Measurements from ENCODE around the gene CDKN3.

Gene CDKN3, protein sequence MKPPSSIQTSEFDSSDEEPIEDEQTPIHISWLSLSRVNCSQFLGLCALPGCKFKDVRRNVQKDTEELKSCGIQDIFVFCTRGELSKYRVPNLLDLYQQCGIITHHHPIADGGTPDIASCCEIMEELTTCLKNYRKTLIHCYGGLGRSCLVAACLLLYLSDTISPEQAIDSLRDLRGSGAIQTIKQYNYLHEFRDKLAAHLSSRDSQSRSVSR

DNA sequence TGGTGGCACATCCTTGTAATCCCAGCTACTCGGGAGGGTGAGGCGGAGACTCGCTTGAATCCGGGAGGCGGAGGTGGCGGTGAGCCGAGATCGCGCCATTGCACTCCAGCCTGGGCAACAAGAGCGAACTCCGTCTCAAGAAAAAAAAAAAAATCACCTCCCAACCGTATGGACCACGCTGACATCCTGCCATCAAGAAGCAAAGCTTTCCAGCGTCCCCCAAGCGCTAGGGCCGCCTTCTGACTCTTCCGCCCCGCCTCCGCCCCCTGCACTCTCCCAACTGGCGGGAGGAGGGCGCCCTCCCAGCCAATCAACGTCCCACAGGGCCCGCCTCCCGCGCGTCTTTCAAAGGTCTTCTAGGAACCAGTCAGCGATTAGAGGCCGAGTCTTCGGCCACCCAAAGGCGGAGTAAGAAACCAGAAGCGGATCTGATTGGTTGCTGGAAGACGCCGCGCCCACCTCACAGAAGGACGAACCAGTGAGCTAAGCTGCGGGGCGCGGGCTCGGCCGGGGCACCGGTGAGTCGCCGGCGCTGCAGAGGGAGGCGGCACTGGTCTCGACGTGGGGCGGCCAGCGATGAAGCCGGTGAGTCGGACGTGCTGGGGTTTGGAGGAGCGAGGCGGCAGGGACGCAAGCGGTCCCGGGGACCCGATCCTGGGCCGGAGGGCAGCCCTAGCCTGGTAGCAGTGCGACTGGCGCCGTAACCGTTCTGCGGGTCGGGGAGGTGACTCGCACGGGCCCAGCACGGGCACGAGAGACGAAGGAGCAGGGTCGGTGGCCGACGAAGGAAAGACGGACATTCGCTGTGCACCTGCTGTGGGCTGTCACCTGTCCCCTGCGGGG, at the start of gene CDKN3:
Gene CDKN3 (plus strand): TSS at position 515 of the 843 bp plus-strand sequence. CDS start 62 bp downstream, at position 577.
- Histone ChIP-seq H3K27me3 (ENCODE audit: control insufficient read depth in 2 of 2, insufficient read depth in 2 of 2, low read length in 2 of 2) (no peaks in the 10 kb centered on the region), H3K9ac (ENCODE audit: low read depth in 1 of 2, low read length in 2 of 2) (peak within 1 kb of the TSS; percentile 79 to 82), H3K4me1 (ENCODE audit: control insufficient read depth in 2 of 2, insufficient read depth in 2 of 2, low read length in 2 of 2) (peaks cover 5 to 6% of the 10 kb centered on the region in 2 donors), H3K36me3 (ENCODE audit: control insufficient read depth in 2 of 2, insufficient read depth in 2 of 2, low read length in 2 of 2) (no peaks in the 10 kb centered on the region), H3K27ac (ENCODE audit: low read depth in 2 of 2, low read length in 2 of 2) (peak within 1 kb of the TSS; percentile 51 to 65), H3K9me3 (ENCODE audit: control insufficient read depth in 2 of 2, low read length in 2 of 2) (no peaks in the 10 kb centered on the region), H3K4me3 (ENCODE audit: low read length in 2 of 2) (peak within 1 kb of the TSS; percentile 87 to 89)

DNA sequence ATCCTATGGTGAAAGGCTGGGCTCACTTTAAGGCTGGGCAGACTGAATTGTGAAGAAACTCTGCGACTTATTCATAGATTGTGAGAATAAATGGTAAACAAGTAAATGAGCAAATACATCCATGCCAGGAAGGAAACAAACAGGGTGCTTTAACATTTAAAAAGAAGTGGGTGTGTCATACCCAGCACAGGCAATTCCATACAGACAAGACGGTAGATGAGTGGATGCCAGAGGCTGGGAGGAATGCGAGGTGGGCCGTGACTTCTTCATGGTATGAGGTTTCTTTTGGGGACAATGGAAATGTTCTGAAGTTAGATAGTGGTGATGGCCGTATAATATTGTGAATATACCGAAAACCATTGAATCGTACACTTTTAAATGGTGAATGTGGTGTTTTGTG, 49.8 kb upstream of the CDKN3 start:
- Histone ChIP-seq H3K9me3 (ENCODE audit: control insufficient read depth in 2 of 2, low read length in 2 of 2) (no peaks in the 10 kb centered on the region), H3K4me3 (ENCODE audit: low read length in 2 of 2) (no peak overlapping the region), H3K27ac (ENCODE audit: low read depth in 2 of 2, low read length in 2 of 2) (no peak overlapping the region), H3K36me3 (ENCODE audit: control insufficient read depth in 2 of 2, insufficient read depth in 2 of 2, low read length in 2 of 2) (no peaks in the 10 kb centered on the region), H3K27me3 (ENCODE audit: control insufficient read depth in 2 of 2, insufficient read depth in 2 of 2, low read length in 2 of 2) (no peaks in the 10 kb centered on the region), H3K4me1 (ENCODE audit: control insufficient read depth in 2 of 2, insufficient read depth in 2 of 2, low read length in 2 of 2) (peaks cover 4 to 7% of the 10 kb centered on the region in 2 donors), H3K9ac (ENCODE audit: low read depth in 1 of 2, low read length in 2 of 2) (no peak overlapping the region)

DNA sequence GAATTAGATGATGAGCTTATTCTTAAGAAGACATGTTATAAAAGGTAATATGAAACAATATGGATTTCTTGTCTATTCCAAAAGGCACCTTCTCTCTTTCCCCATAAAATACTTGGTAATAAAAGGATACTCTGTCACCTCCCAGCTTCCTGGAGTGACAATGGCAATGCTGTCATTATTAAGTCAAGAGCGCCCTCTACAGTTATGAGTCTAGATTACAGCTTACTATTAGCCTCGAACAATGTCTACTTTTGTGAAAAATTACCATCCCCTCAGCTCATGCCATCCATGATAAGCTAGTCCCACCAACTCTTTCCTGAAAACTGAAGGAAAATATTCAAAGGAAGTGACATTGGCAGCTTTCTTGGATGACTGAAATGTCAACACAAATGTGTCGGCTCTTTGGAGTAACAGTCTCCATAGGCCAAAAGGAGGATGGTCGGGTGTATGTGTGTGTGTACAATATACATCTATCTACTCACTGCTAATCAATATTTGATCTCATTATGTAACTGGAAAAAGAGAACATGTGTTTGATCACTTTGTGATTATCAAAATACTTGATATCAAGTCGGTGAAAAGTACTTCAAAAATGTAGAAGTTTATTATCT, 48.7 kb upstream of the CDKN3 start:
- Histone ChIP-seq H3K9ac (ENCODE audit: low read depth in 1 of 2, low read length in 2 of 2) (no peak overlapping the region), H3K27ac (ENCODE audit: low read depth in 2 of 2, low read length in 2 of 2) (peak overlapping the region in 1 of 2 donors; percentile 19)

DNA sequence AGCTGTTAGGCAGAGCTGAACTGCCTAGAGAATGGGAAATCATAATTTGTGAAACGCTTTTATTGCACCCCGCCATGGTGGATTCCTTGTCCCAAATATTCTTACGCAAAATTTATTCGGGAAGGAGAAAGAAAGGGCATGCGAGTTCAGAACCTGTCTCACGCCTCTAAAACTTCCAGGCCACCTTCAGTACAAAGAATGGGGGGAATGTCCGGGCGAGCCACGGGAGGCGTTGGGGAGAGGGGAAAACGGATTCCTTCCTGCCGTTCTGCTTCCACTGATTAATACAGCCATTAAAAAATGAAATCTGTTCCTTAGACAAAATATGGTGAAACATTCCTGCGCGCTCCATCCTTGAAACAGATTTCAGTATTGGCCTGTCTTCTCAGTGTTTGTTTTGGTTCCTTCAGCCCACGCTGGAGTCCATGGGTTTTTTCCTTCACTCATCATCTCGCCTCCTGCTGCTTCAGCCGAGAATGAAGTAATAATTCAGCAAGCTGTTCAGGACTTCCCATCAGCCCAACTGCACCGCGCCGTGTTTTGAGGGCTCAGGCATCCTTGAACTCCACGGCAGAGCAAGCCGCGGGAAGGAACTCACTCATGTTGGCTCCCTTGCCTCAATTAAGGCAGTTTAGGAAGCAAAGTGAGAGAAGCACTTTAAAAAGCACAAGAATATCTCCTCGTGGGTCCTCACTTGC, 47.7 kb upstream of the CDKN3 start:
- no peaks in the 10 kb centered on the region for H3K27me3 ChIP-seq (ENCODE audit: control insufficient read depth in 2 of 2, insufficient read depth in 2 of 2, low read length in 2 of 2)
- H3K36me3 ChIP-seq (ENCODE audit: control insufficient read depth in 2 of 2, insufficient read depth in 2 of 2, low read length in 2 of 2): no peaks in the 10 kb centered on the region
- peak overlapping the region in 1 of 2 donors; percentile 1 for H3K4me3 ChIP-seq (ENCODE audit: low read length in 2 of 2)
- no peaks in the 10 kb centered on the region for H3K9me3 ChIP-seq (ENCODE audit: control insufficient read depth in 2 of 2, low read length in 2 of 2)
- H3K4me1 ChIP-seq (ENCODE audit: control insufficient read depth in 2 of 2, insufficient read depth in 2 of 2, low read length in 2 of 2): no peaks in the 10 kb centered on the region
- H3K9ac ChIP-seq (ENCODE audit: low read depth in 1 of 2, low read length in 2 of 2): no peak overlapping the region
- H3K27ac ChIP-seq (ENCODE audit: low read depth in 2 of 2, low read length in 2 of 2): peak overlapping the region; percentile 19 to 52

More for the DNA sequence above, 48.7 kb upstream of the CDKN3 start:
- Histone ChIP-seq H3K27me3 (ENCODE audit: control insufficient read depth in 2 of 2, insufficient read depth in 2 of 2, low read length in 2 of 2) (no peaks in the 10 kb centered on the region), H3K4me1 (ENCODE audit: control insufficient read depth in 2 of 2, insufficient read depth in 2 of 2, low read length in 2 of 2) (peaks cover 4% of the 10 kb centered on the region in 2 donors), H3K36me3 (ENCODE audit: control insufficient read depth in 2 of 2, insufficient read depth in 2 of 2, low read length in 2 of 2) (no peaks in the 10 kb centered on the region), H3K9me3 (ENCODE audit: control insufficient read depth in 2 of 2, low read length in 2 of 2) (no peaks in the 10 kb centered on the region), H3K4me3 (ENCODE audit: low read length in 2 of 2) (no peak overlapping the region)

DNA sequence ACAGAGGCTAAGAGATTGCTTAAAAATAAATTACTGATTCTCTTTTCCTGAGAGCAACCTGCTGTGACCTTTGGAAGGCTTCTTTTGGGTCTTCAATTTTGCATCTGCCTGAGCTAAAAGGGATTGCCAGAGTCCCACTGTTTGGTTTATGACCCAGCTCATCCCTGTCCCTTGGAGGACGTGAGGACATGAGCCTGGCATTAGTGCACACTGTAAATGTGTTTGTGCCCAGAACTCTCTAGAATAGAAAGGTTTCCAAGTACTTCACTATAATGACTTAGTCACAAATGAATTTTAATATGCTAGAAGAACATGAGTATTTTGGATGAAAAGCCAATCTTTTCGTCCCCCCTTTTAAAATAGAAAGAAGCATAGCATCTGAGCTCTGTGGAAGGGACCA, 47.1 kb upstream of the CDKN3 start:
- Histone ChIP-seq H3K4me3 (ENCODE audit: low read length in 2 of 2) (peak overlapping the region in 1 of 2 donors; percentile 1), H3K9me3 (ENCODE audit: control insufficient read depth in 2 of 2, low read length in 2 of 2) (no peaks in the 10 kb centered on the region), H3K36me3 (ENCODE audit: control insufficient read depth in 2 of 2, insufficient read depth in 2 of 2, low read length in 2 of 2) (no peaks in the 10 kb centered on the region), H3K27me3 (ENCODE audit: control insufficient read depth in 2 of 2, insufficient read depth in 2 of 2, low read length in 2 of 2) (no peaks in the 10 kb centered on the region), H3K27ac (ENCODE audit: low read depth in 2 of 2, low read length in 2 of 2) (peak overlapping the region; percentile 19 to 52), H3K4me1 (ENCODE audit: control insufficient read depth in 2 of 2, insufficient read depth in 2 of 2, low read length in 2 of 2) (peaks cover 0 to 5% of the 10 kb centered on the region in 2 donors), H3K9ac (ENCODE audit: low read depth in 1 of 2, low read length in 2 of 2) (no peak overlapping the region)

DNA sequence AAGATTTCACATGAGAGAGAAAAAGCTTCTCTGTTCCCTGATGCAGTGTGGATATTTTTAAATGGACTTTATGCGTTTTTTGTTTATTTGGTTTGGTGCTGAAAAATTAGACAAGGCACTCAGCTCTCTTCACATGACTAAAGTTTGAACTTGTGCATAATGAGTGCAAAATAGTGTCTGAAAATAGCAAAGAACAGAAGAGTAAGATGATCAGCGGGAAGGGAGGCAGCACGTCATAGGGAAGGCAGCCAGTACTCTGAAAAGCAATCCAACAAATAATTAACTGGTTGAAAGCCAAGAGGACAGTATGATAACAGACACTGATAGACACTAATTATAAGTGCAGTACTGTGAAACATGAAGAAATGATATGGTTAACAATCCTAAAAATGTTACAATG, 46.6 kb upstream of the CDKN3 start:
- Histone ChIP-seq H3K27me3 (ENCODE audit: control insufficient read depth in 2 of 2, insufficient read depth in 2 of 2, low read length in 2 of 2) (no peaks in the 10 kb centered on the region), H3K9me3 (ENCODE audit: control insufficient read depth in 2 of 2, low read length in 2 of 2) (no peaks in the 10 kb centered on the region), H3K27ac (ENCODE audit: low read depth in 2 of 2, low read length in 2 of 2) (peak overlapping the region in 1 of 2 donors; percentile 52), H3K4me1 (ENCODE audit: control insufficient read depth in 2 of 2, insufficient read depth in 2 of 2, low read length in 2 of 2) (peaks cover 0 to 5% of the 10 kb centered on the region in 2 donors), H3K4me3 (ENCODE audit: low read length in 2 of 2) (no peak overlapping the region), H3K36me3 (ENCODE audit: control insufficient read depth in 2 of 2, insufficient read depth in 2 of 2, low read length in 2 of 2) (no peaks in the 10 kb centered on the region), H3K9ac (ENCODE audit: low read depth in 1 of 2, low read length in 2 of 2) (no peak overlapping the region)

DNA sequence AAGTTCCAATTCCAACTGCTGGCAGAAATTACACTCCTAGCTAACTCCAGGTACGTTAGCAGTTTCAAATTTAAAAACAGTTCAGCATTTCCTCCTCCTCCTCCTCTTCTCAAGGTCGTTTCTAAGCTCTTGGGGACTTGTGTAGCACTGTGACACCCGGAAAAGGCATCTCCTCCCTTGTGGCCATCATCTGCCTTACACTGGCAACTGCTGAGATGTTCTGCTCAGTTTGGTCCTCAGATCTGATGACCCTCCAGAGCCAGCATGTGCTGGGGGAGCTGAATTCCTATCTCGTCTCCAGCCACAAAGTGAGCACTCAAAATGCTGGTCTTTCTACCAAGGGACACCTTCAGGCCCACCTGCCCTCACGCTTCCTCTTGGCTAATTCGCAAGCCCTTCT, 43.5 kb upstream of the CDKN3 start:
- Histone ChIP-seq H3K27ac (ENCODE audit: low read depth in 2 of 2, low read length in 2 of 2) (no peak overlapping the region), H3K4me3 (ENCODE audit: low read length in 2 of 2) (no peak overlapping the region), H3K9me3 (ENCODE audit: control insufficient read depth in 2 of 2, low read length in 2 of 2) (no peaks in the 10 kb centered on the region), H3K9ac (ENCODE audit: low read depth in 1 of 2, low read length in 2 of 2) (no peak overlapping the region), H3K27me3 (ENCODE audit: control insufficient read depth in 2 of 2, insufficient read depth in 2 of 2, low read length in 2 of 2) (no peaks in the 10 kb centered on the region), H3K36me3 (ENCODE audit: control insufficient read depth in 2 of 2, insufficient read depth in 2 of 2, low read length in 2 of 2) (no peaks in the 10 kb centered on the region), H3K4me1 (ENCODE audit: control insufficient read depth in 2 of 2, insufficient read depth in 2 of 2, low read length in 2 of 2) (peaks cover 0 to 5% of the 10 kb centered on the region in 2 donors)

DNA sequence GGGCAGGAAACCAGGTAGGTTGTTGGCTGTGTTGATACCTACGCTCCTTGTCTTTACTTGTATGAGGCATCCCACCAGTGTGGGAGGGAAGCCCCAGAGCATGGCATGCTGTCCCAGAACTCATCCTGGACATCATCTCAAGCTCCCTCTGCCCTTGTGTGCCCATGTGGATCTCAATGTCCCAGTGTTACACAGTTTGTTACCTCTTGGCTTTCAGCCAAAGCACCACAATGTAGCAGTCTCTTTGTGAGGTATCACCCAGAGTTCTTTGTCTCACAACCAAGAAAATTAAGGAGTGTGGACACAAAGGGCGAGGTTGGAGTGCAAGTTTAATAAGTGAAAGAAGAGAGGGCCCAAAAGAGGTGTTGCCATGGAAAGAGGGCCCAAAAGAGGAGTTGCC, 43.1 kb upstream of the CDKN3 start:
- peaks cover 0 to 5% of the 10 kb centered on the region in 2 donors for H3K4me1 ChIP-seq (ENCODE audit: control insufficient read depth in 2 of 2, insufficient read depth in 2 of 2, low read length in 2 of 2)
- H3K9ac ChIP-seq (ENCODE audit: low read depth in 1 of 2, low read length in 2 of 2): no peak overlapping the region
- no peaks in the 10 kb centered on the region for H3K36me3 ChIP-seq (ENCODE audit: control insufficient read depth in 2 of 2, insufficient read depth in 2 of 2, low read length in 2 of 2)
- H3K27ac ChIP-seq (ENCODE audit: low read depth in 2 of 2, low read length in 2 of 2): no peak overlapping the region
- H3K4me3 ChIP-seq (ENCODE audit: low read length in 2 of 2): no peak overlapping the region
- H3K27me3 ChIP-seq (ENCODE audit: control insufficient read depth in 2 of 2, insufficient read depth in 2 of 2, low read length in 2 of 2): no peaks in the 10 kb centered on the region
- no peaks in the 10 kb centered on the region for H3K9me3 ChIP-seq (ENCODE audit: control insufficient read depth in 2 of 2, low read length in 2 of 2)

DNA sequence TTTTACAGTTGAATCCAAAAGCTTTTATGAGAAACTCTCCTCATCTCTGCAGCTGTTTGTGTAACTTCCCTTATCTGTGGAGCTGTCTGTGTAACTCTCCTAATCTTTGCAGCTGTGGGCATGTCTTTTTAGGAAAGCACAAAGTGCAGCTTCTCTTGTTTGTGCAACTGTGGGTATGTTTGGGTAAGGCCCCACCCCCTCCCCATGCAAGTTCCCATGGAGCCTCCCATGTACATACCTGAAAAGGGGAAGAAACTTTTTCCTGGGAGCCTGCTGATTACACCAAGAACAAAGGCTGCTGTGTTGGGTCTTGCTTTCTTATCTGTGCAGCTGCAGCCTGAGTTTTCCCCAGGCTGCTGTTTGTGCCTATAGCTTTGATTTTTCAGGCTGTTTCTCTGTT, 42.7 kb upstream of the CDKN3 start:
- H3K4me3 ChIP-seq (ENCODE audit: low read length in 2 of 2): no peak overlapping the region
- H3K27me3 ChIP-seq (ENCODE audit: control insufficient read depth in 2 of 2, insufficient read depth in 2 of 2, low read length in 2 of 2): no peaks in the 10 kb centered on the region
- no peak overlapping the region for H3K9ac ChIP-seq (ENCODE audit: low read depth in 1 of 2, low read length in 2 of 2)
- H3K27ac ChIP-seq (ENCODE audit: low read depth in 2 of 2, low read length in 2 of 2): peak overlapping the region in 1 of 2 donors; percentile 17
- no peaks in the 10 kb centered on the region for H3K36me3 ChIP-seq (ENCODE audit: control insufficient read depth in 2 of 2, insufficient read depth in 2 of 2, low read length in 2 of 2)
- peaks cover 0 to 5% of the 10 kb centered on the region in 2 donors for H3K4me1 ChIP-seq (ENCODE audit: control insufficient read depth in 2 of 2, insufficient read depth in 2 of 2, low read length in 2 of 2)
- H3K9me3 ChIP-seq (ENCODE audit: control insufficient read depth in 2 of 2, low read length in 2 of 2): no peaks in the 10 kb centered on the region

Measured in mucosa of rectum (tissue), 2 donors.